CMK (cell line): ENCODE data around the gene TMEM37.
A peak's percentile ranks its signal among the peaks of the same experiment; 100 is the strongest.
"Not testable (repeated sequence)": the region's sequence is repeated elsewhere in the genome, so short reads cannot be mapped to it uniquely, and the experiment has no call there.

Source experiments
- DNase-seq: peaks from one replicate; pipeline ENCODE4 v3.0.0-alpha.2; 2010; ENCODE audit warnings: low read depth

Gene TMEM37

DNA sequence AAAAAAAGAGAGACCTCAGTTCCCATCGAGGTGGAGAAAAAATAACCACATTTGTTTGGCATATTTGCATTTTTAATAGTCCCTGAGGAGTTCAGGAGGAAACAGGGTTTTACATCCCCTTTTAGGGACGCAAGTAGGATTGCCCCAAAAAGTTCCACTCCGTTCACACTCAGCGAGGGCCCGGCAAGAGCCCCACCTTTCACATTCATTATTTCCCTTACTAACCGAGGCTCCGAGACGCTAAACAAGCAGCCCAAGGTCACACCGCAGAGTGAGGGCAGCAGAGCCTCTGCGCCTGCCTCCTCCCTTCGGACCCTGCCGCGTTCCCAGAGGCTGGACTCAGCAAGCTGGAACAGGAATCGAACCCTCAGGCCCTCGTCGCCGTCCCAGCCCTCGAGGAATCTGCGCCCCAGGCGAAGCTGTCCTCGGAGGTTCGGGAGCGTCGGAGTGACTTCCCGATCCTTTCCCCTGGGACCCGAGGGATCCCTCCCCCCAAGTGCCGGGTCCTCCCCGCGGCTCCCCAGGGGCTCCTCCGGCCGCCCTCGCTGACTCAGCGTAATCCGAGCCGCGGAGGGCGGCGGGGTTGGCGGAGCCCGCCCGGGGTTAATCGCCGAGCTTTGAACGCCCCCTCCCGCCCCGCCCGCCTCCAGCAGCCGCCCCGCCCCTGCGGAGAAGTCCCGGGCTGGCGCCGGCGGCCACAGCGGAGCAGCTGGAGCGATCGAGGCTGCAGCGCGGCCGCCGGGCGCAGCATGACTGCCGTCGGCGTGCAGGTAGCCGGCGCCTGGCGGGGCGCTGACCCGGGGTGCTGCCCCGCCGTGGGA, at the start of gene TMEM37:
Gene TMEM37 (plus strand): TSS at position 700 of the 821 bp plus-strand sequence. CDS start 50 bp downstream, at position 750.
- no peak for DNase-seq

GRCh38 chr2:119383410-119384140, 48.1 kb upstream of the TMEM37 start:
- DNase-seq: no peak

DNA sequence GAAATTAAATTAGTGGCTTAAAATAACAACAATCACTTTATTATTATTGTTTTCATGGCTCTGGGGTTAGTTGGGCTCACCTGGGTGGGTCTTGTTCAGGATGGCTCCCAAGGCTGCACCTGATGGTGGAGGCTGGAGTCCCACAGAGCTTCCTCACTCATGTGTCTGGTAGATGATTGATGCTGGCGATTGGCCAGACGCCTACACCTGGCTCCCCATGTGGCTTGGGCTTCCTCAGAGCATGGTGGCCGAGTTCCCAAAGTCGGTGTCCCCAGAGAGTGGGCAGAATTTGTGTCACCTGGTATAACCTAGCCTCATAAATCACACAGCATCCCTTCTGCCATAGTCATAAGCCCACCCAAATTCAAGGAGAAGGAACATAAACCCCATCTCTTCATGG, 46.7 kb upstream of the TMEM37 start:
- DNase-seq: no peak

- no peak for DNase-seq
Observed at GRCh38 chr2:119385466-119385865, 46.2 kb upstream of the TMEM37 start.

GRCh38 chr2:119387381-119388129, 44.1 kb upstream of the TMEM37 start:
- DNase-seq: no peak

GRCh38 chr2:119389615-119390306, 41.9 kb upstream of the TMEM37 start:
- no peak for DNase-seq

- DNase-seq: no peak
Observed at GRCh38 chr2:119393971-119394748, 37.5 kb upstream of the TMEM37 start.

GRCh38 chr2:119397196-119397595, 34.5 kb upstream of the TMEM37 start:
- no peak for DNase-seq

DNA sequence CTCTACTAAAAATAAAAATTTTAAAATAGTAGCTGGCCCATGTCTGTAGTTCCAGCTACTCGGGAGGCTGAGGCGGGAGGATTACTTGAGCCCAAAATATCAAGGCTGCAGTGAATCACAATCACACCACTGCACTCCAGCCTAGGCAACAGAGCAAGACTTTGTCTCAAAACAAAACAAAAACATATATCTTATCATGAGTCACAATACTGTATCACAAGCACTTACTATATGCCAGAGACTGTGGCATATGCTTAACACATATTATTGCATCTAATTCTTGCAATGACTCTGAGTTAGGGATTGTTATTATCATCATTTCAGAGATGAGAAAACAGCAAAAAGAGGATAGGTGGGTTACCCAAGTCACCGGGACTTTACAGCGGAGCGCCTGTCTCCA, 29.5 kb upstream of the TMEM37 start:
- DNase-seq: no peak

DNA sequence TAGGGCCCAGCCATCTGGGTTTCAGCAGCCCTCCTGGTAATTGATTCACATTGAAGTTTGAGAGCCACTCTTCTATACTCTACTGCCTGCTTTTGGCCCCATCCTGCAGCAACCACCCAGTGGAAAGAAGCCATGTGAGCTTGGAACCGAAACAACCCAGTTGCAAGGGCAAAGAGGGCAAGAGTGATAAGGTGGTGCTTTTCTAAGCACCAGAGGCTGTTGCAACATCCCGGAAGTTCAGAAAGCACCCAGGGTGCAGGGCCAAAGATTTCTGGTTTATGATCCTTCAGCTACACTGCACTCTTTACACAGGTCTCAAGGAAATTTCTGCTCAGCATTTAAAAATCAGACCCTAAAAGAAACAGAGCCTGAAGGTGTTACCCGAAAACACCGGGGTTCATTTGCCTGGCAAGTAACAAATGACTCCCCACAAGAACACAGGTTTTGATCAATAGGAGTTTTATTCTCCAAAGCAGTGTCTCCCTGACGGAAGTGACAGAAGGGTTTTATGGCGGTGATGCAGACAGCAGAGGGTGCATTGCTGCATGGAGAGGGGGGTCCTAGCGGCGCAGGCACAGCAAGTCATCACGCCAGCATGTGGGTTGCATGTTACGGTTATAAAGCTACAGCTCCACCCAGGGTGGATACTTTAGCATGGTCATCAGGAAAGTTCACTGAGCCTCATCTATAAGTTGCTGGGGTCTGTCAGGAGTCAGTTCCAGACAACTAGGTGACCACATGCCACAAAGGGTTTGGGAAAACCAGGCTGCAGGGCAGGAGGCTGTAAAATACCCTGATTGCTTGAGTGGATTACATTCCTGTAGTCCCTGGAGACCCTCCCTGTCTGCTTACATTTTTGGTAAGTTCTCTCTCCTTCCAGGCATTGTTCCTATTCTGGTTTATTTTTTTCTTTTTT, 28.8 kb upstream of the TMEM37 start:
- DNase-seq: no peak

DNA sequence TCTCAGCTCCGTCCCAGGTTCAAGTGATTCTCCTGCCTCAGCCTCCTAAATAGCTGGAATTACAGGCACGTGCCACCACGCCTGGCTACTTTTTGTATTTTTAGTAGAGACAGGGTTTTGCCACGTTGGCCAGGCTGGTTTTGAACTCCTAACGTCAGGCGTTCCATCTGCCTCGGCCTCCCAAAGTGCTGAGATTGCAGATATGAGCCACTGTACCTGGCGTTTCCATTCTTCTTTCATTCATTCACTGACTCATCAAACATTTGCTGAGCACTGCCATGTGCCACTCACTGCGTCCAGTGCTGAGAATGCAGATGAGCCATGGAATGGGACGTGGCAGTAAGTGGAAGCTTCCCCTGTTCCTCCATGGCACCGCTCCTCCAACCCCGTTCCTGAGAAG, 28.0 kb upstream of the TMEM37 start:
- not testable (repeated sequence) for DNase-seq

- DNase-seq: no peak
Observed at GRCh38 chr2:119405151-119405550, 26.5 kb upstream of the TMEM37 start.

DNA sequence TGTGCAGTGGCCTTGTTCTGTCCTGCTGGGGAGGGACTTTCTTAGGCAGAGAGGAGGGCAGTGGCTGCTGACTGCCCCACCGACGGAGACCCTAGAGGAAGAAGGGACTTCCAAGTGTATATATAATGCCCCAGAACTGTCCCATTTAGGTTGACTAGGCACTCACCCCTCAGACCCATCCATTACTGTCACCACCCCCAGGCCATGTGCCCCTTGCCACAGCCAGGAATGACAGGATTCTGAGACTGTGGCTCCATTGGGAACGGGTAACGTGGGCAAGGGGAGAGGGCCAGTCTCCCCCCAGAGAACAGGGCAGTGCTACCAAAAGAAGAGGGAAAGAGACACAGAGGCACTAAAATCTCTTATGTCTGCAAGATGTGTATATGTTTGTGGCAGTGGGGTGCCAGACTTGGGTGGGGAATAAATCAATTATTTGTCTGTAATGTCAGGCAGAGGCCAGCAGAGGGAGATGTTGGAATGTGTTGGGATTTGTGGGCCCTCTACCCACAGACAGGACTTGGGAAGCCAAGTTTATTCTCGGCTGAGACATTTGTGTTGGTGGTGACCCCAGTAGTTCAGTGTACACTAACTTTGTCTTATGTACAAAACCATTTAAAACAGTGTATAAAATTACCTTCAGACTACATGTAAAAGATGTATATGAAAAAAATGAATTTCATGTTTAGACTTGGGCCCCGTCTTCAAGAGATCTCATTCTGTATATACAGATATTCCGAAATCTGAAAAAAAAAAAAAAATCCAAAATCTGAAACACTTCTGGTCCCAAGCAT, 24.0 kb upstream of the TMEM37 start:
- peak; percentile 47 for DNase-seq

GRCh38 chr2:119408221-119408619, 23.4 kb upstream of the TMEM37 start:
- DNase-seq: no peak

DNA sequence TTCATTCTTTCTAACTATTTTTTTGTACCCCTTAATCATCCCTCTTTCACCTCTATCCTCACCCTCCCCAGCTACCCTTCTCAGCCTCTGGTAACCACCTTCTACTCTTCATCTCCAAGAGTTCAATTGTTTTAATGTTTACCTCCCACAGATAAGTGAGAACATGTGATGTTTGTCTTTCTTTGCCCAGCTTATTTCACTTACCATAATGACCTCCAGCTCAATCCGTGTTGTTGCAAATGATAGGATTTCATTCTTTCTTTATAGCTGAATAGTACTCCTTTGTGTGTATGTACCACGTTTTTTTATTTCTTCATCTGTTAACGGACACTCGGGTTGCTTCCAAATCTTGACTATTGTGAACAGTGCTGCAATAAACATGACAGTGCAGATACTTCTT, 22.1 kb upstream of the TMEM37 start:
- no peak for DNase-seq

- DNase-seq: no peak
Observed at GRCh38 chr2:119414894-119415293, 16.8 kb upstream of the TMEM37 start.

DNA sequence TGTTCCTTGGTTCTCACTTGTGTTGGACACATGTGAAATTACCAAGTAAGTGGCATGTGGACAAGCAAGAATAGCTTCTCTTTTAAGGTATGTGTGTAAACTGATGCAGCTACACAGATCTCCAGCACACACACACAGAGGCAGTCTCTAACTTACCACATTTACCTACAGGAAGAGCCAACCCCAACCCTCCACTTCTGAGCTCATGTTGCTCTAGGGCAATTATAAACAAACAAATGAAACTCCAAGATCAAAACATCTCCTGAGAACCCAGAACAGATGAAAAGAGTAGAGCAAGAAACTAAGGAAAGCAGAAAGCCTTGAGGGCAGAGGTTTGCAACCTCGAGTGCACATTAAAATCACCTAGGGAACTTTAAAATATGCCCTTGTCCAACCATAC, 16.0 kb upstream of the TMEM37 start:
- DNase-seq: no peak

DNA sequence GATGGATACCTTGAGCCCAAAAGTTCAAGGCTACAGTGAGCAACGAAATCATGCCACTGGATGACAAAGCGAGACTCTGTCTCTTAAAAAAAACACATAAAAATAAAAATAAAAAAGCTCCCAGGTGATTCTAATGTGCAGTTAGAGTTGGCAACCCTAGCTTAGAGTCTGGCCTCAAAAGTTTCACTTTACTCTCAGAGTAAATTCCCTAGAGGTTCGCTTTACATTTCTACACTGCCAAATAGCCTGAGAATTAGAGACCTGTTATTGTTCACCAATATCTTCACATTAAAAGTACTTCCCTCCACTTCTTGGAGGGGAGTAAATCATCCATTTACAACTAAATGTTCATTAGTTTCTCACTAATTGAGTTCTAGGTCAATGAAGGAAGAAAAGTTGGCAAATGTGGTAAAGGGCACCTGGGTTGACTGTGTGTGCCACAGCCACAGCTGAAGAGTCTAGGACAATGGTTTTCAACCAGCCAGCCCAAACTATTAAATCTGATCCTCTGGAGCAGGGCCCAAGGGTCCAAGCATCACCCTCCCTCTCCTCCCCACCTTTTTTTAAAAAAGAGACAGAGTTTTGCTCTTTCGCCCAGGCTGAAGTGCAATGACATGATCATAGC, 15.2 kb upstream of the TMEM37 start:
- DNase-seq: no peak

GRCh38 chr2:119417908-119418307, 13.7 kb upstream of the TMEM37 start:
- DNase-seq: no peak
